ENCODE measurements around the gene CTH.
"Not testable (repeated sequence)": the region's sequence is repeated elsewhere in the genome, so short reads cannot be mapped to it uniquely, and the experiment has no call there.

DNA sequence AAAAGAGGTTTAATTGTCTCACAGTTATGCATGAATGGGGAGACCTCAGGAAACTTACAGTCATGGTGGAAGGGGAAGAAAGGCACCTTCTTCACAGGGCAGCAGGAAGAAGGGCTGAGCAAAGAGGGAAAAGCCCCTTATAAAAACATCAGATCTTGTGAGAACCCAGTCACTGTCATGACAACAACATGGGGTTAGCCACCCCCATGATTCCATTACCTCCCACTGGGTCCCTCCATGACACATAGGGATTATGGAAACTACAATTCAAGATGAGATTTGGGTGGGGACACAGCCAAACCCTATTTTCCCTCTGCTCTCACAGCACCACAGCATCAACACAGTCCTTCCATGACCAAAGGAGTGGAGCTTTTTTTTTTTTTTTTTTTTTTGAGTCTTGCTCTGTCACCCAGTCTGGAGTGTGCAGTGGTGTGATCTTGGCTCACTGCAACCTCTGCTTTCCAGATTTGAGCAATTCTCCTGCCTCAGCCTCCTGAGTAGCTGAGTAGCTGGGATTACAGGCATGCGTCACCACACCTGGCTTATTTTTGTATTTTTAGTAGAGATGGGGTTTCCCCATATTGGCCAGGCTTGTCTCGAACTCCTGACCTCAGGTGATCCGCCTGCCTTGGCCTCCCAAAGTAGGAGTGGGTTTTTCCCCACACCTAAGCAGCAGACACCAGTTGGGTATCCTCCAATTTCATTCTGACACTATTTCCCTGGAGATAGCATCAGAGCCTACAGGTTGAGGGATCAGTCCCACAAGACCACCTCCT lies 41.3 kb downstream of the CTH start:
- TF ChIP-seq EGR1 (IDR thresholded peaks at IDR 0.05; ENCODE audit: low read depth); EZH2 (IDR thresholded peaks at IDR 0.05); POLR2AphosphoS5 (IDR thresholded peaks at IDR 0.05; ENCODE audit: low read depth, low read length); EZH2phosphoT487 (IDR thresholded peaks at IDR 0.05; ENCODE audit: borderline replicate concordance); SIN3A (IDR thresholded peaks at IDR 0.05; ENCODE audit: low read depth); CBX3 (IDR thresholded peaks at IDR 0.05; ENCODE audit: low read depth); JUND (IDR thresholded peaks at IDR 0.05); CEBPB (IDR thresholded peaks at IDR 0.05; ENCODE audit: low read depth): not testable (repeated sequence)
- TF ChIP-seq, protein P1, sequence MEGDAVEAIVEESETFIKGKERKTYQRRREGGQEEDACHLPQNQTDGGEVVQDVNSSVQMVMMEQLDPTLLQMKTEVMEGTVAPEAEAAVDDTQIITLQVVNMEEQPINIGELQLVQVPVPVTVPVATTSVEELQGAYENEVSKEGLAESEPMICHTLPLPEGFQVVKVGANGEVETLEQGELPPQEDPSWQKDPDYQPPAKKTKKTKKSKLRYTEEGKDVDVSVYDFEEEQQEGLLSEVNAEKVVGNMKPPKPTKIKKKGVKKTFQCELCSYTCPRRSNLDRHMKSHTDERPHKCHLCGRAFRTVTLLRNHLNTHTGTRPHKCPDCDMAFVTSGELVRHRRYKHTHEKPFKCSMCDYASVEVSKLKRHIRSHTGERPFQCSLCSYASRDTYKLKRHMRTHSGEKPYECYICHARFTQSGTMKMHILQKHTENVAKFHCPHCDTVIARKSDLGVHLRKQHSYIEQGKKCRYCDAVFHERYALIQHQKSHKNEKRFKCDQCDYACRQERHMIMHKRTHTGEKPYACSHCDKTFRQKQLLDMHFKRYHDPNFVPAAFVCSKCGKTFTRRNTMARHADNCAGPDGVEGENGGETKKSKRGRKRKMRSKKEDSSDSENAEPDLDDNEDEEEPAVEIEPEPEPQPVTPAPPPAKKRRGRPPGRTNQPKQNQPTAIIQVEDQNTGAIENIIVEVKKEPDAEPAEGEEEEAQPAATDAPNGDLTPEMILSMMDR (IDR thresholded peaks at IDR 0.05 in 2 of 3, conservative IDR thresholded peaks at IDR 0.05 in 1 of 3; ENCODE audit: borderline replicate concordance in 1 of 3, insufficient read depth in 1 of 3, low read depth in 2 of 3, low read length in 2 of 3): not testable (repeated sequence)
- TF ChIP-seq, protein P2, sequence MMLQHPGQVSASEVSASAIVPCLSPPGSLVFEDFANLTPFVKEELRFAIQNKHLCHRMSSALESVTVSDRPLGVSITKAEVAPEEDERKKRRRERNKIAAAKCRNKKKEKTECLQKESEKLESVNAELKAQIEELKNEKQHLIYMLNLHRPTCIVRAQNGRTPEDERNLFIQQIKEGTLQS (IDR thresholded peaks at IDR 0.05): not testable (repeated sequence)
- TF ChIP-seq, protein P3, sequence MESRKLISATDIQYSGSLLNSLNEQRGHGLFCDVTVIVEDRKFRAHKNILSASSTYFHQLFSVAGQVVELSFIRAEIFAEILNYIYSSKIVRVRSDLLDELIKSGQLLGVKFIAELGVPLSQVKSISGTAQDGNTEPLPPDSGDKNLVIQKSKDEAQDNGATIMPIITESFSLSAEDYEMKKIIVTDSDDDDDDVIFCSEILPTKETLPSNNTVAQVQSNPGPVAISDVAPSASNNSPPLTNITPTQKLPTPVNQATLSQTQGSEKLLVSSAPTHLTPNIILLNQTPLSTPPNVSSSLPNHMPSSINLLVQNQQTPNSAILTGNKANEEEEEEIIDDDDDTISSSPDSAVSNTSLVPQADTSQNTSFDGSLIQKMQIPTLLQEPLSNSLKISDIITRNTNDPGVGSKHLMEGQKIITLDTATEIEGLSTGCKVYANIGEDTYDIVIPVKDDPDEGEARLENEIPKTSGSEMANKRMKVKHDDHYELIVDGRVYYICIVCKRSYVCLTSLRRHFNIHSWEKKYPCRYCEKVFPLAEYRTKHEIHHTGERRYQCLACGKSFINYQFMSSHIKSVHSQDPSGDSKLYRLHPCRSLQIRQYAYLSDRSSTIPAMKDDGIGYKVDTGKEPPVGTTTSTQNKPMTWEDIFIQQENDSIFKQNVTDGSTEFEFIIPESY (IDR thresholded peaks at IDR 0.05; ENCODE audit: extremely low read depth, insufficient replicate concordance, low read length): not testable (repeated sequence)
- TF ChIP-seq, protein P4, sequence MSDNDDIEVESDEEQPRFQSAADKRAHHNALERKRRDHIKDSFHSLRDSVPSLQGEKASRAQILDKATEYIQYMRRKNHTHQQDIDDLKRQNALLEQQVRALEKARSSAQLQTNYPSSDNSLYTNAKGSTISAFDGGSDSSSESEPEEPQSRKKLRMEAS (IDR thresholded peaks at IDR 0.05): not testable (repeated sequence)
